Measurements from ENCODE around the gene BEGAIN. TPM values are rescaled to one million over a fixed set of nuclear protein-coding genes. Genes with fewer than 3 reads are reported as not detected.

Gene BEGAIN
- polyA plus RNA-seq, 1 donor from 2014 or later = 10.9 TPM

DNA sequence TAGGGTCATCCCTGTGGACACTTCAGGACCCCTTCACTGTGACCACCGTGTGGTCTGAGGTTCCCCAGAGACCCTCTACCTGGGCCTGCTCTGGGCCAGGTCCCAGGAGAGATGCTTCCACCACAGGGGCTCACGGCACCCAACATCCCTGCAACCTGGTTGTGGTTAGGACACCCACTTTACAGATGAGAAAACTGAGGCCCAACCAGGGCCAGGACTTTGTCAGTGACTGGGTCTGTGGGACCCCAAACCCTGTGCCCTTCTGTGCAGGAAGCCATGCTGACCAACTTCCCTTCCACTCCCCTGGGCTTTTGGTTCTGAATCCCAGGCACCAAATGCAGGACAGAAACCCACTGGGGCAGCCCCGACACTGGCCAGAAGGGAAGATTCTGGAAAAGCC lies 21.6 kb downstream of the BEGAIN start:
- H3K9me3 ChIP-seq (ENCODE audit: low read length) = no peaks in the 10 kb centered on the region
- no peaks in the 10 kb centered on the region for H3F3A ChIP-seq (ENCODE audit: insufficient read depth, low read length, poor library complexity, severe bottlenecking)
- H3K9me2 ChIP-seq (ENCODE audit: insufficient read depth, low read length) = no peaks in the 10 kb centered on the region
- peaks cover 22% of the 10 kb centered on the region for H3K27me3 ChIP-seq (ENCODE audit: insufficient read depth, low read depth, low read length)
- no peak for TF ChIP-seq EP300 (conservative IDR thresholded peaks at IDR 0.05; ENCODE audit: poor library complexity, severe bottlenecking)
- TF ChIP-seq, protein P1, sequence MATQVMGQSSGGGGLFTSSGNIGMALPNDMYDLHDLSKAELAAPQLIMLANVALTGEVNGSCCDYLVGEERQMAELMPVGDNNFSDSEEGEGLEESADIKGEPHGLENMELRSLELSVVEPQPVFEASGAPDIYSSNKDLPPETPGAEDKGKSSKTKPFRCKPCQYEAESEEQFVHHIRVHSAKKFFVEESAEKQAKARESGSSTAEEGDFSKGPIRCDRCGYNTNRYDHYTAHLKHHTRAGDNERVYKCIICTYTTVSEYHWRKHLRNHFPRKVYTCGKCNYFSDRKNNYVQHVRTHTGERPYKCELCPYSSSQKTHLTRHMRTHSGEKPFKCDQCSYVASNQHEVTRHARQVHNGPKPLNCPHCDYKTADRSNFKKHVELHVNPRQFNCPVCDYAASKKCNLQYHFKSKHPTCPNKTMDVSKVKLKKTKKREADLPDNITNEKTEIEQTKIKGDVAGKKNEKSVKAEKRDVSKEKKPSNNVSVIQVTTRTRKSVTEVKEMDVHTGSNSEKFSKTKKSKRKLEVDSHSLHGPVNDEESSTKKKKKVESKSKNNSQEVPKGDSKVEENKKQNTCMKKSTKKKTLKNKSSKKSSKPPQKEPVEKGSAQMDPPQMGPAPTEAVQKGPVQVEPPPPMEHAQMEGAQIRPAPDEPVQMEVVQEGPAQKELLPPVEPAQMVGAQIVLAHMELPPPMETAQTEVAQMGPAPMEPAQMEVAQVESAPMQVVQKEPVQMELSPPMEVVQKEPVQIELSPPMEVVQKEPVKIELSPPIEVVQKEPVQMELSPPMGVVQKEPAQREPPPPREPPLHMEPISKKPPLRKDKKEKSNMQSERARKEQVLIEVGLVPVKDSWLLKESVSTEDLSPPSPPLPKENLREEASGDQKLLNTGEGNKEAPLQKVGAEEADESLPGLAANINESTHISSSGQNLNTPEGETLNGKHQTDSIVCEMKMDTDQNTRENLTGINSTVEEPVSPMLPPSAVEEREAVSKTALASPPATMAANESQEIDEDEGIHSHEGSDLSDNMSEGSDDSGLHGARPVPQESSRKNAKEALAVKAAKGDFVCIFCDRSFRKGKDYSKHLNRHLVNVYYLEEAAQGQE (IDR thresholded peaks at IDR 0.05; ENCODE audit: borderline replicate concordance) = no peak
- no peak for TF ChIP-seq POLR2AphosphoS5 (IDR thresholded peaks at IDR 0.05)
- no peak for TF ChIP-seq SMC3 (conservative IDR thresholded peaks at IDR 0.05; ENCODE audit: poor library complexity)
- no peak for TF ChIP-seq TAF1 (IDR thresholded peaks at IDR 0.05; ENCODE audit: low read depth)
- TF ChIP-seq, protein P2, sequence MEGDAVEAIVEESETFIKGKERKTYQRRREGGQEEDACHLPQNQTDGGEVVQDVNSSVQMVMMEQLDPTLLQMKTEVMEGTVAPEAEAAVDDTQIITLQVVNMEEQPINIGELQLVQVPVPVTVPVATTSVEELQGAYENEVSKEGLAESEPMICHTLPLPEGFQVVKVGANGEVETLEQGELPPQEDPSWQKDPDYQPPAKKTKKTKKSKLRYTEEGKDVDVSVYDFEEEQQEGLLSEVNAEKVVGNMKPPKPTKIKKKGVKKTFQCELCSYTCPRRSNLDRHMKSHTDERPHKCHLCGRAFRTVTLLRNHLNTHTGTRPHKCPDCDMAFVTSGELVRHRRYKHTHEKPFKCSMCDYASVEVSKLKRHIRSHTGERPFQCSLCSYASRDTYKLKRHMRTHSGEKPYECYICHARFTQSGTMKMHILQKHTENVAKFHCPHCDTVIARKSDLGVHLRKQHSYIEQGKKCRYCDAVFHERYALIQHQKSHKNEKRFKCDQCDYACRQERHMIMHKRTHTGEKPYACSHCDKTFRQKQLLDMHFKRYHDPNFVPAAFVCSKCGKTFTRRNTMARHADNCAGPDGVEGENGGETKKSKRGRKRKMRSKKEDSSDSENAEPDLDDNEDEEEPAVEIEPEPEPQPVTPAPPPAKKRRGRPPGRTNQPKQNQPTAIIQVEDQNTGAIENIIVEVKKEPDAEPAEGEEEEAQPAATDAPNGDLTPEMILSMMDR (IDR thresholded peaks at IDR 0.05; ENCODE audit: poor library complexity, severe bottlenecking) = no peak
- no peak for TF ChIP-seq MXI1 (conservative IDR thresholded peaks at IDR 0.05; ENCODE audit: poor library complexity, severe bottlenecking)
- no peak for TF ChIP-seq RAD21 (conservative IDR thresholded peaks at IDR 0.05)
- no peak for TF ChIP-seq EZH2 (IDR thresholded peaks at IDR 0.05; ENCODE audit: borderline replicate concordance, insufficient read depth, low read length, poor library complexity, severe bottlenecking)
- H3K4me3 ChIP-seq (ENCODE audit: low read length) = no peak overlapping the region
- no peak overlapping the region for H2AFZ ChIP-seq (ENCODE audit: low read depth, low read length)
- H3K36me3 ChIP-seq (ENCODE audit: insufficient read depth, low read length) = no peaks in the 10 kb centered on the region
- peaks cover 33% of the 10 kb centered on the region for H3K79me2 ChIP-seq (replicated peaks; ENCODE audit: insufficient read depth, low read length)
- H3K9ac ChIP-seq (ENCODE audit: low read length) = no peak overlapping the region
- no peaks in the 10 kb centered on the region for H4K20me1 ChIP-seq (ENCODE audit: insufficient read depth)
- no peak overlapping the region for H3K4me2 ChIP-seq (ENCODE audit: low read length)
- no peak overlapping the region for H3K27ac ChIP-seq (ENCODE audit: low read length)

DNA sequence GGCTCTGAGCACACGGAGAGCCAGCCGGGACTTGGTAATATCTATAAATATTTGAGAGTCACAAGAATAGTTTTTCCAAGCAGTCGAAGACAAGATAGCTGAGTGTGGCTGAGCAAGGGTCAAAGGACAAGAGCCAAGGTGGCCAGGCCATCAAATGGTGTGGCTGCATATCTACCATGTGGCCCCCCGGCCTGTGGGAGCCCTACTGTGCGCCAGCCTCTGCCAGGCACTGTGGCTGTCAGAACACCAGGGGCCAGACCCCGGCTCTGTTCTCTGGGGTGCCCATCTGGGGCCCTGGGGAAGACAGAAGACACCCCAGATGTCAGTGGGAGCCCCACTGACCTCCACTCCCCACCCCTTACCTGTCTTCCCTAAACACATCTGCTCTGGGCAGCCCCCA lies 22.7 kb downstream of the BEGAIN start:
- no peak overlapping the region for H3K4me3 ChIP-seq (ENCODE audit: low read length)
- no peaks in the 10 kb centered on the region for H3K9me3 ChIP-seq (ENCODE audit: low read length)
- H2AFZ ChIP-seq (ENCODE audit: low read depth, low read length) = no peak overlapping the region
- no peak for TF ChIP-seq RAD21 (conservative IDR thresholded peaks at IDR 0.05)
- no peak for TF ChIP-seq POLR2AphosphoS5 (IDR thresholded peaks at IDR 0.05)
- TF ChIP-seq, protein P1 (IDR thresholded peaks at IDR 0.05; ENCODE audit: borderline replicate concordance) = no peak
- TF ChIP-seq TAF1 (IDR thresholded peaks at IDR 0.05; ENCODE audit: low read depth) = no peak
- TF ChIP-seq, protein P2 (IDR thresholded peaks at IDR 0.05; ENCODE audit: poor library complexity, severe bottlenecking) = no peak
- no peak for TF ChIP-seq MXI1 (conservative IDR thresholded peaks at IDR 0.05; ENCODE audit: poor library complexity, severe bottlenecking)
- no peaks in the 10 kb centered on the region for H3K36me3 ChIP-seq (ENCODE audit: insufficient read depth, low read length)
- H3K9ac ChIP-seq (ENCODE audit: low read length) = no peak overlapping the region
- no peak overlapping the region for H3K4me2 ChIP-seq (ENCODE audit: low read length)
- H3K9me2 ChIP-seq (ENCODE audit: insufficient read depth, low read length) = no peaks in the 10 kb centered on the region
- H3K27ac ChIP-seq (ENCODE audit: low read length) = no peak overlapping the region
- H4K20me1 ChIP-seq (ENCODE audit: insufficient read depth) = no peaks in the 10 kb centered on the region
- H3F3A ChIP-seq (ENCODE audit: insufficient read depth, low read length, poor library complexity, severe bottlenecking) = no peaks in the 10 kb centered on the region
- peaks cover 19% of the 10 kb centered on the region for H3K27me3 ChIP-seq (ENCODE audit: insufficient read depth, low read depth, low read length)
- peaks cover 30% of the 10 kb centered on the region for H3K79me2 ChIP-seq (replicated peaks; ENCODE audit: insufficient read depth, low read length)
